H9 (cell line): ENCODE data around the gene TOMM70. TPM values are rescaled to one million over a fixed set of nuclear protein-coding genes. Genes with fewer than 3 reads are reported as not detected.

ENCODE experiments used
- DNase-seq: peaks from one replicate; pipeline ENCODE4 v3.0.0-alpha.2; 2017
- H2AFZ ChIP-seq: one replicate; pipeline ENCODE4 v1.6.1; 2013; ENCODE audit warnings: mild to moderate bottlenecking, low read length, control low read depth, moderate library complexity
- H2AK5ac ChIP-seq: 2 replicates; pipeline ENCODE4 v1.6.1; 2013; ENCODE audit warnings: low read length, control low read depth, mixed read lengths; ENCODE audit not compliant: insufficient read length
- H2BK120ac ChIP-seq: one replicate; pipeline ENCODE4 v1.6.1; 2013; ENCODE audit warnings: low read depth, mild to moderate bottlenecking, low read length, control low read depth, inconsistent platforms; ENCODE audit not compliant: poor library complexity, severe bottlenecking
- H2BK12ac ChIP-seq: 2 replicates; pipeline ENCODE4 v1.6.1; 2013; ENCODE audit warnings: low read length, control low read depth, mixed read lengths, low read depth; ENCODE audit not compliant: insufficient read length
- H2BK15ac ChIP-seq: 2 replicates; pipeline ENCODE4 v1.6.1; 2013; ENCODE audit warnings: low read depth, low read length, control low read depth
- H2BK20ac ChIP-seq: one replicate; pipeline ENCODE4 v1.6.1; 2013; ENCODE audit warnings: low read depth, mild to moderate bottlenecking, low read length, control low read depth, inconsistent platforms; ENCODE audit not compliant: poor library complexity, severe bottlenecking
- H2BK5ac ChIP-seq: 2 replicates; pipeline ENCODE4 v1.6.1; 2013; ENCODE audit warnings: low read length, control low read depth, mixed read lengths; ENCODE audit not compliant: insufficient read length
- H3K14ac ChIP-seq: 2 replicates; pipeline ENCODE4 v1.6.1; 2013; ENCODE audit warnings: low read length, control low read depth; ENCODE audit not compliant: insufficient read depth
- H3K18ac ChIP-seq: 2 replicates; pipeline ENCODE4 v1.6.1; 2013; ENCODE audit warnings: low read depth, mild to moderate bottlenecking, mixed read lengths, low read length, control low read depth; ENCODE audit not compliant: insufficient read length
- H3K23ac ChIP-seq: 2 replicates; pipeline ENCODE4 v1.6.1; 2013; ENCODE audit warnings: low read length, control low read depth, mixed read lengths, low read depth; ENCODE audit not compliant: insufficient read length
- H3K23me2 ChIP-seq: 2 replicates; pipeline ENCODE4 v1.6.1; 2013; ENCODE audit warnings: low read depth, mild to moderate bottlenecking, mixed read lengths, low read length, control low read depth; ENCODE audit not compliant: insufficient read length, poor library complexity, severe bottlenecking
- H3K27ac ChIP-seq: 2 replicates; pipeline ENCODE4 v1.5.1; 2013; ENCODE audit warnings: low read length, control low read depth, mixed read lengths, low read depth; ENCODE audit not compliant: insufficient read length
- H3K27me3 ChIP-seq: 2 replicates; pipeline ENCODE4 v1.6.1; 2013; ENCODE audit warnings: low read length, control low read depth, inconsistent platforms; ENCODE audit not compliant: insufficient read depth
- H3K4ac ChIP-seq: 2 replicates; pipeline ENCODE4 v1.6.1; 2013; ENCODE audit warnings: low read depth, mild to moderate bottlenecking, control low read depth, inconsistent platforms, low read length, moderate library complexity
- H3K4me1 ChIP-seq: 2 replicates; pipeline ENCODE4 v1.6.1; 2013; ENCODE audit warnings: low read length, control low read depth, inconsistent platforms; ENCODE audit not compliant: insufficient read depth
- H3K4me2 ChIP-seq: 2 replicates; pipeline ENCODE4 v1.6.1; 2013; ENCODE audit warnings: low read length, control low read depth, mixed read lengths; ENCODE audit not compliant: insufficient read length, insufficient read depth
- H3K56ac ChIP-seq: 2 replicates; pipeline ENCODE4 v1.6.1; 2013; ENCODE audit warnings: low read depth, mild to moderate bottlenecking, mixed read lengths, low read length, control low read depth; ENCODE audit not compliant: insufficient read length
- H3K79me1 ChIP-seq: 2 replicates; pipeline ENCODE4 v1.6.1; 2013; ENCODE audit warnings: low read depth, mild to moderate bottlenecking, moderate library complexity, low read length, control low read depth, inconsistent platforms; ENCODE audit not compliant: insufficient read depth, poor library complexity, severe bottlenecking
- H3K79me2 ChIP-seq: 2 replicates; pipeline ENCODE4 v1.6.1; 2013; ENCODE audit warnings: low read length, control low read depth, inconsistent platforms; ENCODE audit not compliant: insufficient read depth
- H3K9ac ChIP-seq: 2 replicates; pipeline ENCODE4 v1.6.1; 2013; ENCODE audit warnings: low read length, control low read depth, mixed read lengths; ENCODE audit not compliant: insufficient read length; ENCODE audit errors: extremely low read depth
- H3K9me3 ChIP-seq: one replicate; pipeline ENCODE4 v1.6.1; 2013; ENCODE audit warnings: low read depth, low read length, inconsistent platforms; ENCODE audit not compliant: control insufficient read depth
- H3T11ph ChIP-seq: one replicate; pipeline ENCODE4 v1.6.1; 2013; ENCODE audit warnings: mild to moderate bottlenecking, low read length, control low read depth, inconsistent platforms
- H4K20me1 ChIP-seq: one replicate; pipeline ENCODE4 v1.6.1; 2013; ENCODE audit not compliant: control insufficient read depth, insufficient read length, insufficient read depth
- H4K5ac ChIP-seq: 2 replicates; pipeline ENCODE4 v1.6.1; 2013; ENCODE audit warnings: low read depth, mild to moderate bottlenecking, mixed read lengths, low read length, control low read depth; ENCODE audit not compliant: insufficient read length
- H4K8ac ChIP-seq: replicated peaks from 2 replicates; pipeline ENCODE4 v1.6.1; 2013; ENCODE audit warnings: low read length, control low read depth, mixed read lengths, low read depth; ENCODE audit not compliant: insufficient read length
- H4K91ac ChIP-seq: 2 replicates; pipeline ENCODE4 v1.6.1; 2013; ENCODE audit warnings: low read depth, mild to moderate bottlenecking, moderate library complexity, mixed read lengths, low read length, control low read depth; ENCODE audit not compliant: insufficient read length
- H3K27ac Mint-ChIP-seq, 3 experiments: 2 replicates in 2 of 3; 3 replicates in 1 of 3; pipeline ENCODE4 v1.8.0; 2020 to 2021; ENCODE audit warnings: mixed read lengths in 3 of 3, mild to moderate bottlenecking in 1 of 3, moderate library complexity in 1 of 3
- H3K27me3 Mint-ChIP-seq: 2 replicates; pipeline ENCODE4 v1.8.0; 2021; ENCODE audit warnings: low read depth, mild to moderate bottlenecking, moderate library complexity, mixed read lengths
- H3K36me3 Mint-ChIP-seq, 3 experiments: 2 replicates in 2 of 3; 3 replicates in 1 of 3; pipeline ENCODE4 v1.8.0; 2020 to 2021; ENCODE audit warnings: low read depth in 3 of 3, mixed read lengths in 3 of 3; ENCODE audit not compliant: insufficient read depth in 1 of 3
- H3K4me1 Mint-ChIP-seq, 2 experiments: 2 replicates each; pipeline ENCODE4 v1.8.0; 2020; ENCODE audit warnings: mixed read lengths in 2 of 2
- H3K4me3 Mint-ChIP-seq, 2 experiments: 2 replicates in 1 of 2; 3 replicates in 1 of 2; pipeline ENCODE4 v1.8.0; 2020 to 2021; ENCODE audit warnings: mild to moderate bottlenecking in 2 of 2, mixed read lengths in 2 of 2, moderate library complexity in 1 of 2
- H3K9me3 Mint-ChIP-seq, 2 experiments: 2 replicates in 1 of 2; 3 replicates in 1 of 2; pipeline ENCODE4 v1.8.0; 2020; ENCODE audit warnings: mild to moderate bottlenecking in 2 of 2, mixed read lengths in 2 of 2, moderate library complexity in 1 of 2
- CTCF ChIP-seq: fragments of 200-600 bp; sonication (generic); conservative IDR thresholded peaks from 3 replicates; pipeline ENCODE4 v1.8.0; 2021; ENCODE audit warnings: antibody characterized with exemption, mild to moderate bottlenecking
- WGBS: extraction: QIAGEN DNeasy Blood & Tissue Kit; methylation state at CpG from one replicate; pipeline ENCODE4 v1.1.7; 2013; ENCODE audit warnings: missing lambda C conversion rate, low lambda C conversion rate, mixed read lengths; ENCODE audit not compliant: insufficient read length; ENCODE audit errors: extremely low coverage; 5-methylcytosine and 5-hydroxymethylcytosine counted together
- total RNA-seq: library from RNA; stranded (reverse); gene quantifications from 2 replicates; pipeline ENCODE4 v1.2.1, GENCODE V29; 2021

The TOMM70 gene
- total RNA-seq, 1 experiment from 2014 or later = 53.0 TPM

- Histone ChIP-seq H3K4ac (no peak overlapping the region), H2AK5ac (no peak overlapping the region), H3K9me3 (no peaks in the 10 kb centered on the region), H2BK15ac (no peak overlapping the region), H4K20me1 (no peaks in the 10 kb centered on the region), H3K56ac (no peak overlapping the region), H3K14ac (no peak overlapping the region), H2AFZ (no peak overlapping the region), H3K27ac (no peak overlapping the region), H2BK20ac (no peak overlapping the region), H2BK12ac (no peak overlapping the region), H4K5ac (no peak overlapping the region), H3T11ph (no peak overlapping the region), H2BK5ac (no peak overlapping the region), H2BK120ac (no peak overlapping the region), H3K4me2 (no peak overlapping the region), H4K91ac (no peak overlapping the region), H3K18ac (no peak overlapping the region), H3K23me2 (no peaks in the 10 kb centered on the region), H3K4me1 (no peaks in the 10 kb centered on the region), H3K79me2 (no peaks in the 10 kb centered on the region; the same call in 1 of the 2 replicates), H3K23ac (no peak overlapping the region), H4K8ac (no peak overlapping the region), H3K9ac (no peak overlapping the region), H3K27me3 (no peaks in the 10 kb centered on the region), H3K79me1 (no peaks in the 10 kb centered on the region)
- Mint-ChIP-seq H3K27me3 (no peaks in the 10 kb centered on the region), H3K9me3 (no peaks in the 10 kb centered on the region), H3K4me3 (no peak overlapping the region), H3K36me3 (peaks cover 3 to 9% (median 3%) of the 10 kb centered on the region in 3 experiments; a peak in 4 of 7 replicates), H3K27ac (no peak overlapping the region), H3K4me1 (peaks cover 16 to 23% of the 10 kb centered on the region in 2 experiments)
- no CpG with 5 or more reads among the region's 2 CpGs for WGBS
- TF ChIP-seq CTCF = no peak
- DNase-seq = no peak
Measured at GRCh38 chr3:100420885-100421284, 20.0 kb upstream of the TOMM70 start.
